Lung (tissue), 12 donors: ENCODE results near the gene HMGCS2. TPM values are rescaled to one million over a fixed set of nuclear protein-coding genes. Genes with fewer than 3 reads are reported as not detected.

Experiments
- ATAC-seq: fragments of 200-7000 bp; cut with Tn5 transposase; one replicate; pipeline ENCODE4 v1.9.1; 2020; ENCODE audit warnings: moderate number of reproducible peaks; ENCODE audit not compliant: insufficient read depth, low FRiP score
- DNase-seq, 3 donors: peaks; one replicate each; pipeline ENCODE4 v3.0.0-alpha.2; 2013 to 2017
- H3K27ac ChIP-seq, 2 donors: one replicate each; pipeline ENCODE4 v1.5.1; 2013; ENCODE audit warnings: mild to moderate bottlenecking in 2 of 2, moderate library complexity in 2 of 2, control low read depth in 1 of 2, inconsistent platforms in 1 of 2, low read depth in 1 of 2, low read length in 1 of 2
- H3K27me3 ChIP-seq, 3 donors: one replicate each; pipeline ENCODE4 v1.5.1; 2013; ENCODE audit warnings: low read length in 2 of 3; ENCODE audit not compliant: control insufficient read depth in 3 of 3, insufficient read depth in 3 of 3
- H3K36me3 ChIP-seq, 4 donors: one replicate each; pipeline ENCODE4 v1.5.1; 2013; ENCODE audit warnings: low read length in 4 of 4, mild to moderate bottlenecking in 1 of 4, moderate library complexity in 1 of 4; ENCODE audit not compliant: control insufficient read depth in 4 of 4, insufficient read depth in 4 of 4
- H3K4me1 ChIP-seq, 5 donors: one replicate each; pipeline ENCODE4 v1.5.1; 2013; ENCODE audit warnings: low read length in 5 of 5, mild to moderate bottlenecking in 2 of 5, moderate library complexity in 1 of 5; ENCODE audit not compliant: control insufficient read depth in 5 of 5, insufficient read depth in 5 of 5
- H3K4me3 ChIP-seq: one replicate; pipeline ENCODE4 v1.5.1; 2013; ENCODE audit warnings: mild to moderate bottlenecking, control low read depth, moderate library complexity
- H3K9ac ChIP-seq, 2 donors: one replicate each; pipeline ENCODE4 v1.5.1; 2013; ENCODE audit warnings: low read length in 2 of 2, control low read depth in 1 of 2; ENCODE audit not compliant: insufficient read depth in 1 of 2
- H3K9me3 ChIP-seq, 4 donors: one replicate each; pipeline ENCODE4 v1.5.1; 2013; ENCODE audit warnings: low read length in 3 of 4, mild to moderate bottlenecking in 1 of 4, moderate library complexity in 1 of 4; ENCODE audit not compliant: control insufficient read depth in 4 of 4, insufficient read depth in 3 of 4
- WGBS, 2 donors: extraction: QIAGEN DNeasy Blood & Tissue Kit; methylation state at CpG; one replicate each; pipeline ENCODE4 v1.1.7; 2013; 5-methylcytosine and 5-hydroxymethylcytosine counted together
- polyA plus RNA-seq, 2 donors: library from polyadenylated mRNA; stranded (reverse); fragments of 200-250 nt; gene quantifications; one replicate each; pipeline ENCODE4 v1.2.1, GENCODE V29; 2013
- total RNA-seq, 2 donors: library from RNA; depleted of rRNA in 1 of 2; stranded (reverse); fragments of >200 nt in 1 of 2; gene quantifications; one replicate each; pipeline ENCODE4 v1.2.1, GENCODE V29; 2014 to 2021
- TF ChIP-seq, protein P1 (sequence below): IDR thresholded peaks from 2 replicates; pipeline ENCODE4 v1.5.1; 2012; ENCODE audit warnings: mild to moderate bottlenecking; ENCODE audit errors: control extremely low read depth, extremely low read depth
- donor health status: control.
- donor health status: control.
- donor health status: Bipolar disorder and iron deficiency.
- donor health status: healthy.
- donor health status: DM: yes; HTN: yes; CAD: no.

Gene HMGCS2
- total and polyA plus RNA-seq, 4 donors, result 0.28 to 4.2 (median 0.52) TPM; not detected in 1

DNA sequence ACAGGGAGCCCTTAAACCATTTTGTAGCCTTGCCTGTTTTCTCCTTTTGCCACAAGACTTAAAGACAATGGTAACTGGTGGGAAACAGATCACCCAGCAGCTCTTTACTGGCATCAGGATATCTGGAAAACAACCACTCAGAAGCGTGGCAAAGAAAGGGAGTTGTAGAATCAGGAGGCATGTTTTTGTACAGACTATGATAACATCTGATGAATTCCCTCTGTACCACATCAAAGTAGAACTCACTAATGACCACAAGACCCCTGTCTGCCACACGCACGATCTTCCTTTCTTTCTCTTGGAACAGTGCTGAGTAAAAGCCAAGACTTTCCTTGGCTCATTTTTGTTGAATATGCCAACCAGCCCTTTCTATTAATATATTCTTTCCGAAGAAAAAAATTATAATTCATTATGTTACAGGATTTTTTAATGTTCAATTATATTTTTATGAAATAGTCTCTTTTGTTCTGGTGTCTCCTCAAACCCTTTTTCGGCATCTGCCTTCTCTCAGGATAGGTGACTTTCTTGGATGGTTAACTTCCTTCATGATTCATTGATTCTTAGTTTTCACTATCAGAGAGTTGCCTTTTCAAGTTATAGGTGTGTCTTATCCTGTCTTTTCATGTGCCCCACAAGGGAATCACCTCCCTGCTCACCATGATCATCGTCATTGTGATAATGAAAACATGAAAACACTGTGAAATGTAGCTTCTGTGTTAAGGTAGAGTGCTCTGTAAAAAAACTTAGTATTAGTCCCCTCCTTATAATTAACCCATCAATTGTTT, 64.8 kb downstream of the HMGCS2 start:
- ATAC-seq, result no peak
- WGBS, 2 donors, result 81 to 93% methylated on average over 6 of the region's 6 CpGs

DNA sequence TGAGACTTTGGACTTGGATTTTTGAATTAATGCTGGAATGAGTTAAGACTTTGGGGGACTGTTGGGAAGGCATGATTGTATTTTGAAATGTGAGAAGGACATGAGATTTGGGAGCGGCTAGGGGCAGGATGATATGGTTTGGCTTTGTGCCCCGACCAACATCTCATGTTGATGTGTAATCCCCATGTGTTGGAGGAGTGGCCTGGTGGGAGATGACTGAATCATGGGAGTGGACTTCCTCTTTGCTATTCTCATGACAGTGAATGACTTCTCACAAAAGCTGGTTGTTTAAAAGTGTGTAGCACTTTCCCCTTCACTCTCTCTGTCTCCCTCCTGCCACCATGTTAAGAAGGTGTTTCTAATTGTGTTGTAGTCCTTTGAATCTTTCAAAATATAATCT, 66.3 kb downstream of the HMGCS2 start:
- ATAC-seq, result no peak
- H3K27ac ChIP-seq, result no peak overlapping the region

More for the DNA sequence above, 64.8 kb downstream of the HMGCS2 start:
- peaks cover 0 to 9% (median 4%) of the 10 kb centered on the region in 4 donors for H3K9me3 ChIP-seq
- no peak for DNase-seq
- no peak overlapping the region for H3K4me3 ChIP-seq
- no peak overlapping the region for H3K27ac ChIP-seq
- no peak overlapping the region for H3K9ac ChIP-seq
- H3K4me1 ChIP-seq, result no peaks in the 10 kb centered on the region
- no peaks in the 10 kb centered on the region for H3K27me3 ChIP-seq
- H3K36me3 ChIP-seq, result peaks cover 0 to 2% (median 0%) of the 10 kb centered on the region in 4 donors
- TF ChIP-seq, protein P1, sequence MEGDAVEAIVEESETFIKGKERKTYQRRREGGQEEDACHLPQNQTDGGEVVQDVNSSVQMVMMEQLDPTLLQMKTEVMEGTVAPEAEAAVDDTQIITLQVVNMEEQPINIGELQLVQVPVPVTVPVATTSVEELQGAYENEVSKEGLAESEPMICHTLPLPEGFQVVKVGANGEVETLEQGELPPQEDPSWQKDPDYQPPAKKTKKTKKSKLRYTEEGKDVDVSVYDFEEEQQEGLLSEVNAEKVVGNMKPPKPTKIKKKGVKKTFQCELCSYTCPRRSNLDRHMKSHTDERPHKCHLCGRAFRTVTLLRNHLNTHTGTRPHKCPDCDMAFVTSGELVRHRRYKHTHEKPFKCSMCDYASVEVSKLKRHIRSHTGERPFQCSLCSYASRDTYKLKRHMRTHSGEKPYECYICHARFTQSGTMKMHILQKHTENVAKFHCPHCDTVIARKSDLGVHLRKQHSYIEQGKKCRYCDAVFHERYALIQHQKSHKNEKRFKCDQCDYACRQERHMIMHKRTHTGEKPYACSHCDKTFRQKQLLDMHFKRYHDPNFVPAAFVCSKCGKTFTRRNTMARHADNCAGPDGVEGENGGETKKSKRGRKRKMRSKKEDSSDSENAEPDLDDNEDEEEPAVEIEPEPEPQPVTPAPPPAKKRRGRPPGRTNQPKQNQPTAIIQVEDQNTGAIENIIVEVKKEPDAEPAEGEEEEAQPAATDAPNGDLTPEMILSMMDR, result no peak

DNA sequence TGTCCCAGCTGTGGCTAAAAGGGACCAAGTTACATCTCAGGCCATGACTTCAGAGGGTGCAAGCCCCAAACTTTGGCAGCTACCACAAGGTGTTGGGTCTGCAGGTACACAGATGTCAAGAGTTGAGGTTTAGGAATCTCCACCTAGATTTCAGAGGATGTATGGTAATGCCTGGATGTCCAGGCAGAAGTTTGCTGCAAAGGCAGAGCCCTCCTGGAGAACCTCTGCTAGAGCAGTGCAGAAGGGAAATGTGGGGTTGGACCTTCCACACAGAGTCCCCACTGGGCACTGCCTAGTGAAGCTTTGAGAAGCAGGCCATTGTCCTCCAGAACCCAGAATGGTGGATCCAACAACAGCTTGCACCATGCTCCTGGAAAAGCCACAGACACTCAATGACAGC, 67.0 kb downstream of the HMGCS2 start:
- no peak for DNase-seq
- Histone ChIP-seq H3K27ac (no peak overlapping the region), H3K4me3 (no peak overlapping the region), H3K4me1 (no peaks in the 10 kb centered on the region), H3K36me3 (peaks cover 0 to 2% (median 0%) of the 10 kb centered on the region in 4 donors), H3K9me3 (peaks cover 0 to 9% (median 4%) of the 10 kb centered on the region in 4 donors), H3K27me3 (no peaks in the 10 kb centered on the region), H3K9ac (no peak overlapping the region)
- TF ChIP-seq, protein P1, result no peak
- no peak for ATAC-seq

More for the DNA sequence above, 66.3 kb downstream of the HMGCS2 start:
- H3K27me3 ChIP-seq, result no peaks in the 10 kb centered on the region
- no peaks in the 10 kb centered on the region for H3K4me1 ChIP-seq
- no peak for DNase-seq
- TF ChIP-seq, protein P1, result no peak
- no peak overlapping the region for H3K9ac ChIP-seq
- H3K4me3 ChIP-seq, result no peak overlapping the region
- 42 to 63% methylated on average over 2 of the region's 2 CpGs for WGBS, 2 donors
- H3K9me3 ChIP-seq, result peaks cover 0 to 9% (median 4%) of the 10 kb centered on the region in 4 donors
- H3K36me3 ChIP-seq, result peaks cover 0 to 2% (median 0%) of the 10 kb centered on the region in 4 donors
